Endothelial cell of coronary artery (primary cell): Measurements from ENCODE around the gene CFAP53. TPM values are rescaled to one million over a fixed set of nuclear protein-coding genes. Genes with fewer than 3 reads are reported as not detected.

ENCODE experiments used
- total RNA-seq: library from RNA; depleted of rRNA; stranded (reverse); fragments of >200 nt; gene quantifications from 2 replicates; pipeline ENCODE4 v1.2.3, GENCODE V29; 2014

The CFAP53 gene, protein sequence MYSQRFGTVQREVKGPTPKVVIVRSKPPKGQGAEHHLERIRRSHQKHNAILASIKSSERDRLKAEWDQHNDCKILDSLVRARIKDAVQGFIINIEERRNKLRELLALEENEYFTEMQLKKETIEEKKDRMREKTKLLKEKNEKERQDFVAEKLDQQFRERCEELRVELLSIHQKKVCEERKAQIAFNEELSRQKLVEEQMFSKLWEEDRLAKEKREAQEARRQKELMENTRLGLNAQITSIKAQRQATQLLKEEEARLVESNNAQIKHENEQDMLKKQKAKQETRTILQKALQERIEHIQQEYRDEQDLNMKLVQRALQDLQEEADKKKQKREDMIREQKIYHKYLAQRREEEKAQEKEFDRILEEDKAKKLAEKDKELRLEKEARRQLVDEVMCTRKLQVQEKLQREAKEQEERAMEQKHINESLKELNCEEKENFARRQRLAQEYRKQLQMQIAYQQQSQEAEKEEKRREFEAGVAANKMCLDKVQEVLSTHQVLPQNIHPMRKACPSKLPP
- 0.18 and 0.28 TPM in 2 replicates for total RNA-seq

DNA sequence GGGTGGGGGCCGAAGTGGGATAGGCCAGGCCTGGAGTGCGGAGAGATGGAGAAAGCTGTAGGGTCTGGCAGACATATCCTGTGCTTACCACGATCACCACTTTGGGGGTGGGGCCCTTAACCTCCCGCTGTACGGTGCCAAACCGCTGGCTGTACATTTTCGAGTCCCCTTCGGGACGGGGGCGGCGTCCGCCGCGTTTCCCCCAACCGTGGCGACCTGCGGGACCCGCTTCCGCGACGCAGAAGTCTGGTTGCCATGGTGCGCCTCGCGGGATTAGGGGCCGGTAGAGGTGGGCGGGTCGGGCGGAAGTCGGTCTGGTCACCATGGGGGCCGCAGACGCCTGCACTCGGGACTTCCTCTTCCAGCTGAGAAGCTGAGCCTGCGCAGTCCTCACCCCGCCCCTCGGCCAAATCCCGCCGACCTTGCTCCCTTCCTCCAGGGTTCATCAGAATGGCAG is at the start of gene CFAP53:
Gene CFAP53 (minus strand): TSS at position 248 of the 457 bp plus-strand sequence. CDS start 91 bp downstream, at position 157.

GRCh38 chr18:50287441-50288347 is 21.4 kb upstream of the CFAP53 start, which contains the start of gene CXXC1:
Gene CXXC1, minus strand, starts transcription at chr18:50287692. Its CDS starts 103 bp downstream, at chr18:50287589.

GRCh38 chr18:50281295-50281971 is 15.1 kb upstream of the CFAP53 start, which contains the start of gene MBD1:
Gene MBD1, minus strand, starts transcription at chr18:50281523. Its CDS starts 1,531 bp downstream, at chr18:50279992.

GRCh38 chr18:50194631-50195532 is 71.4 kb downstream of the CFAP53 start, which contains the start of gene MYO5B:
Gene MYO5B, minus strand, starts transcription at chr18:50195147. Its CDS starts 354 bp downstream, at chr18:50194793.

Other genes starting within 250 kb of the CFAP53 start
- 0.54 and 1.4 TPM in 2 replicates for gene MYO5B, start 71.3 kb downstream of the CFAP53 start, total RNA-seq
- gene MBD1, start 15.0 kb upstream of the CFAP53 start, total RNA-seq = 47.3 and 77.2 TPM in 2 replicates
- gene CXXC1, start 21.2 kb upstream of the CFAP53 start, total RNA-seq = 45.2 and 52.8 TPM in 2 replicates
- gene SKA1, start 108.6 kb upstream of the CFAP53 start, total RNA-seq = 5.2 and 15.0 TPM in 2 replicates